Activated CD4-positive, alpha-beta T cell treated with anti-CD3 and anti-CD28 coated beads for 1 hour (primary cell): ENCODE measurements around the gene SASH1.

ENCODE experiments used
- DNase-seq: peaks from one replicate; pipeline ENCODE4 v3.0.0-alpha.2; 2020

Gene SASH1

GRCh38 chr6:148502773-148503135, 160.1 kb downstream of the SASH1 start:
- DNase-seq, result no peak

- DNase-seq, result no peak
Observed at GRCh38 chr6:148503703-148504102, 161.1 kb downstream of the SASH1 start.

- no peak for DNase-seq
Observed at GRCh38 chr6:148507774-148508173, 165.1 kb downstream of the SASH1 start.

GRCh38 chr6:148508401-148509041, 165.9 kb downstream of the SASH1 start:
- DNase-seq, result no peak

- DNase-seq, result no peak
Observed at GRCh38 chr6:148509119-148509799, 166.6 kb downstream of the SASH1 start.

- DNase-seq, result no peak
Observed at GRCh38 chr6:148509800-148510581, 167.4 kb downstream of the SASH1 start.

GRCh38 chr6:148513145-148514071, 170.8 kb downstream of the SASH1 start:
- DNase-seq, result no peak

GRCh38 chr6:148514091-148514845, 171.6 kb downstream of the SASH1 start:
- DNase-seq, result no peak

- no peak for DNase-seq
Observed at GRCh38 chr6:148516217-148516616, 173.6 kb downstream of the SASH1 start.

GRCh38 chr6:148516617-148517016, 174.0 kb downstream of the SASH1 start:
- DNase-seq, result no peak

GRCh38 chr6:148517470-148517869, 174.8 kb downstream of the SASH1 start:
- no peak for DNase-seq

- DNase-seq, result no peak
Observed at GRCh38 chr6:148518511-148519156, 176.0 kb downstream of the SASH1 start.

GRCh38 chr6:148520109-148520841, 177.6 kb downstream of the SASH1 start:
- no peak for DNase-seq

- no peak for DNase-seq
Observed at GRCh38 chr6:148521158-148521557, 178.5 kb downstream of the SASH1 start.

- no peak for DNase-seq
Observed at GRCh38 chr6:148521586-148521985, 178.9 kb downstream of the SASH1 start.

- no peak for DNase-seq
Observed at GRCh38 chr6:148523048-148523447, 180.4 kb downstream of the SASH1 start.

GRCh38 chr6:148523551-148523950, 180.9 kb downstream of the SASH1 start:
- no peak for DNase-seq

GRCh38 chr6:148524471-148524882, 181.8 kb downstream of the SASH1 start:
- no peak for DNase-seq

- no peak for DNase-seq
Observed at GRCh38 chr6:148524976-148525375, 182.3 kb downstream of the SASH1 start.

- no peak for DNase-seq
Observed at GRCh38 chr6:148525453-148525852, 182.8 kb downstream of the SASH1 start.

GRCh38 chr6:148526145-148526544, 183.5 kb downstream of the SASH1 start:
- no peak for DNase-seq
